GM19397 (cell line): ENCODE measurements around the gene JMJD4.
A peak's percentile ranks its signal among the peaks of the same experiment; 100 is the strongest.
"Not testable (repeated sequence)": the region's sequence is repeated elsewhere in the genome, so short reads cannot be mapped to it uniquely, and the experiment has no call there.

Experiments used
- ATAC-seq: cut with Tn5 transposase; IDR thresholded peaks from one replicate; pipeline ENCODE4 v1.9.1; 2021; ENCODE audit warnings: mild to moderate bottlenecking, moderate library complexity; ENCODE audit not compliant: unreplicated experiment

The JMJD4 gene

GRCh38 chr1:227733751-227734545 lies 1.2 kb downstream of the JMJD4 start:
- no peak for ATAC-seq

- no peak for ATAC-seq
These were observed 1.8 kb downstream of the JMJD4 start for GRCh38 chr1:227733309-227733705.

- no peak for ATAC-seq
These were observed 2.4 kb downstream of the JMJD4 start for GRCh38 chr1:227732586-227733308.

GRCh38 chr1:227731696-227732585 lies 3.2 kb downstream of the JMJD4 start:
- no peak for ATAC-seq

- ATAC-seq: no peak
These were observed 3.8 kb downstream of the JMJD4 start for GRCh38 chr1:227731241-227731677.

- no peak for ATAC-seq
These were observed 4.4 kb downstream of the JMJD4 start for GRCh38 chr1:227730630-227731151.

- no peak for ATAC-seq
These were observed 5.0 kb downstream of the JMJD4 start for GRCh38 chr1:227729881-227730629.

GRCh38 chr1:227729144-227729880 lies 5.8 kb downstream of the JMJD4 start:
- ATAC-seq: no peak

- no peak for ATAC-seq
These were observed 6.3 kb downstream of the JMJD4 start for GRCh38 chr1:227728892-227729143.

GRCh38 chr1:227728059-227728891 lies 6.8 kb downstream of the JMJD4 start:
- peak; percentile 30 for ATAC-seq

- ATAC-seq: no peak
These were observed 8.0 kb downstream of the JMJD4 start for GRCh38 chr1:227726924-227727599.

GRCh38 chr1:227726318-227726717 lies 8.8 kb downstream of the JMJD4 start:
- ATAC-seq: no peak

GRCh38 chr1:227725046-227725445 lies 10.1 kb downstream of the JMJD4 start:
- no peak for ATAC-seq

- ATAC-seq: no peak
These were observed 11.6 kb downstream of the JMJD4 start for GRCh38 chr1:227723474-227723873.

GRCh38 chr1:227718932-227719331 lies 16.2 kb downstream of the JMJD4 start:
- no peak for ATAC-seq

GRCh38 chr1:227712648-227713047 lies 22.5 kb downstream of the JMJD4 start:
- no peak for ATAC-seq

- not testable (repeated sequence) for ATAC-seq
These were observed 24.6 kb downstream of the JMJD4 start for GRCh38 chr1:227710474-227710873.

- no peak for ATAC-seq
These were observed 25.7 kb downstream of the JMJD4 start for GRCh38 chr1:227709451-227709850.
